AG20443 (cell line): ENCODE data around the gene LILRA5.
"Not testable (repeated sequence)": the region's sequence is repeated elsewhere in the genome, so short reads cannot be mapped to it uniquely, and the experiment has no call there.

ENCODE experiments used
- DNase-seq: peaks from one replicate; pipeline ENCODE4 v3.0.0; 2012; ENCODE audit warnings: low spot score, mixed read lengths

LILRA5 gene

GRCh38 chr19:54273821-54274220 is 39.1 kb downstream of the LILRA5 start:
- DNase-seq: no peak

- DNase-seq: not testable (repeated sequence)
Measured at GRCh38 chr19:54272181-54272580, 40.8 kb downstream of the LILRA5 start.

DNA sequence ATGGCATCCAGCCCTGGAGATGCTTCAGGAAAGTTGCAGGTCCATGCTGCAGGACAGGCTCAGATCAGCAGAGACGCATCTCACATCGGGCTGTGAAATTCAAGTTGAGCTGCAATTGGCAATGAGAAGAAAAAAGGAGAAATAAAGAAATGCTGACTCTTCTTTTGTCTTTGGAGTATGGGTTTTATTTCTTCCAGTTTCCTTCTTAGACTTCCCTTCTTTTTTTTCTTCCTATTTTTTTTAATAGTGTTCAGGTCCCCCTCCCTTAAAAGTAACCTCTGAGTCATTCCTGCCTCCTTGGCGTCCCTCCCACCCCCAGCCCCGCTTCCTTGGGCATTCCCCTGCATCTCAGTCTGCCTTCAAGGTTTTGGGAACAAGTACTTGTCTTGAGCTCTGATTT is 41.4 kb downstream of the LILRA5 start:
- DNase-seq: not testable (repeated sequence)

GRCh38 chr19:54271106-54271505 is 41.9 kb downstream of the LILRA5 start:
- no peak for DNase-seq

- no peak for DNase-seq
Measured at GRCh38 chr19:54268936-54269335, 44.0 kb downstream of the LILRA5 start.

DNA sequence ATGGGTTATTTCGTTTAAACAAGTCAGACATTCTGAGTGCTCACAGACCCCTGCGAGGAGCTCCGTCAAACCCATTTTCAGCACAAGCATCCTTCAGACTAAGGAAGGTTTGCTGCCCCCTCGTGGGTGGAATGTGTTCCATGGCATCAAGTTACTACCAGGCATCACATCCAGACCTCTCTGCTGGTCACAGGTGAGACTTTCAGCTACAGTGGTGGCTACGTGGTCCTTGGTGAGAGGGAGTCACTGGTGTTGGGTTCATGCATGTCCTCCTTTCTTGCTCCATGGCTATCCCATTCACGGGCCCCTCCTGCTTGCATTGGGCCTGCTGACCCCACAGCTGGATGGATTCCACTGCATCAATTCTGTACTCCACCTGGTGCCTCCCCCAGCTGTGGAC is 46.8 kb downstream of the LILRA5 start:
- peak; percentile 55 for DNase-seq

GRCh38 chr19:54262470-54262869 is 50.5 kb downstream of the LILRA5 start:
- no peak for DNase-seq

GRCh38 chr19:54262066-54262465 is 50.9 kb downstream of the LILRA5 start:
- DNase-seq: no peak

GRCh38 chr19:54257116-54257480 is 55.9 kb downstream of the LILRA5 start, which contains the start of gene LILRB5:
Gene LILRB5, minus strand, starts transcription at chr19:54257273. Its CDS starts 80 bp downstream, at chr19:54257193.
- no peak for DNase-seq
